ENCODE measurements around the gene MAPK14.
"Not testable (repeated sequence)": the region's sequence is repeated elsewhere in the genome, so short reads cannot be mapped to it uniquely, and the experiment has no call there.

MAPK14 gene

DNA sequence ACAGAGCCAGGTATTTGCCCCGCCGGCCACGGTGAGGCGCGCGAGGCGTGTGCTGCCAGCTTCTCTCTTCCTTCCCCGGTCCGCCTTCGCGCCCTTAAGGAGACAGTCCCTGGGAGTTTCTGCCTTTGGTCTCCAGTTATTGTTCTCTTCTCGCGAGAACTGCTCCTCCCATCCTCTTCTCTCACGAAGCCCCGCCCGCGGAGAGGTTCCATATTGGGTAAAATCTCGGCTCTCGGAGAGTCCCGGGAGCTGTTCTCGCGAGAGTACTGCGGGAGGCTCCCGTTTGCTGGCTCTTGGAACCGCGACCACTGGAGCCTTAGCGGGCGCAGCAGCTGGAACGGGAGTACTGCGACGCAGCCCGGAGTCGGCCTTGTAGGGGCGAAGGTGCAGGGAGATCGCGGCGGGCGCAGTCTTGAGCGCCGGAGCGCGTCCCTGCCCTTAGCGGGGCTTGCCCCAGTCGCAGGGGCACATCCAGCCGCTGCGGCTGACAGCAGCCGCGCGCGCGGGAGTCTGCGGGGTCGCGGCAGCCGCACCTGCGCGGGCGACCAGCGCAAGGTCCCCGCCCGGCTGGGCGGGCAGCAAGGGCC is at the start of gene MAPK14:
TSS of gene MAPK14 (plus strand) at position 308 of the 587 bp plus-strand sequence. CDS start 350 bp downstream, outside the sequence.
- peak; percentile 98 to 99 for DNase-seq

DNA sequence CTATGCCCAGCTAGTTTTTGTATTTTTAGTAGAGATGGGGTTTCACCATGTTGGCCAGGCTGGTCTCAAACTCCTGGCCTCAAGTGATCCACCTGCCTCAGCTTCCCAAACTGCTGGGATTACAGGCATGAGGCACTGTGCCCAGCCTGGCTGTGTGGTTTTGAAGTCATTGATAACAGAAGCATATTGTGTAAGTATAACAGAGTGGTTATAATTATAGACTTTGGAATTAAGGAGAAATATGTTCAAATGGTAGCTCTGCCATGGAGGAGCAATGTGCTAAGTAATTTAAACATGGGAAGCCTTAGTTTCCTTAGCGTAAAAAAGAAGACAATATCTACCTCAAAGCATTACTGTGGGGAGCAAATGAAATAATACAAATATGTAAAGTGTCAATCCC is 47.5 kb upstream of the MAPK14 start:
- DNase-seq, result not testable (repeated sequence)

DNA sequence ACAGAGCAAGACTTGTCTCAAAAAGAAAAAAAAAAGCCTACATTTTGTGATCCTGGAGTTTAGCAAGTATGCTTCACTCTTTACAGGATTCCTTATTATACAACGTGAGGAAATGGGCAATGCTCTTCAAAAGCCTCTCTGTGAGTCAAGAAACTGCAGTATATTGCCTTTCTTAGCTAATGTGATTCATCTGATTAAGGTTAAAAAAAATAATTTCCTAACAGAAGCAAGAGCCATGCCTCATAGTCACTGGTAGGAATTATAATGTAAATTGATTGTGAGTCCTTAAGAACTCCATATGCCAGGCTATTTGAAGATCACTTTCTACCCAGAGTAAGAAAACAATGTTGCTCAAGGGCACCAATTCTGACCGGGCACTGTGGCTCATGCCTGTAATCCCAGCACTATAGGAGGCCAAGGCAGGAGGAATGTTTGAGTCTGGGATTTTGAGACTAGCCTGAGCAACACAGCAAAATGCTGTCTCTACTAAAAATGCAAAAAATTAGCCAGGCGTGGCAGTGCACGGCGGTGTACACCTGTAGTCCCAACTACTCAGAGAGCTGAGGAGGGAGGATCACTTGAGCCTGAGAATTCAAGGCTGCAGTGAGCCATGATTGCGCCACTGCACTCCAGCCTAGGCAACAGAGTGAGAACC is 46.5 kb upstream of the MAPK14 start:
- DNase-seq, result no peak

DNA sequence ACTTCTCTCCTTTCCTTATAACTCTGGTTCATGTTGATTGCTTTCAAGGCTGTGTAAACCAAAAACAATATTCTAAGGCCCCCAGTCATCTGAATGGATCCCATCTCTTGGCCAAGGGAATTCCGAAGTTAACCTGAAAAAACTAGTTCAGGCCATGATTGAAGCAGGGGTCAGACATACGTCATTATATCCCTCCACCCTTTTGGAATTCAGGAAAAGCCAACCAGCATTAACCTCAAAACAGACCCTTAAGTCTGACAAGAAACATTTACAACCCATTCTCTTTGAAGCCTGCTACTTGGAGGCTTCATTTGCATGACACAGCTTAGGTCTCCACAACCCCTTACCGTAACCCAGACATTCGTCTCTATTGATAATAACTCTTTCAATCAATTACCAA is 42.9 kb upstream of the MAPK14 start:
- DNase-seq, result no peak

DNA sequence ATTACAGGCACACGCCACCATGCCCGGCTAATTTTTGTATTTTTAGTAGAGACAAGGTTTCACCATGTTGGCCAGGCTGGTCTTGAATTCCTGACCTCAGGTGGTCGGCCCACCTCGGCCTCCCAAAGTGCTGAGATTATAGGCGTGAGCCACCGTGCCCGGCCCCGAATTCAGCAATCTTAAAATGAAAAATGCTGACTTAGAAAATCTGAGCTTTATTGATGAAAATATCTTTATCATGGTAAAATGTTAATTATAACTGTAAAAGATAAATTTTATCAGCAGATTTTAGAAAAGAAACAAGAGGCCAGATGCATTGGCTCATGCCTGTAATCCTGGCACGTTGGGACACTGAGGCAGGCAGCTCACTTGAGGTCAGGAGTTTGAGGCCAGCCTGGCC is 39.6 kb upstream of the MAPK14 start:
- not testable (repeated sequence) for DNase-seq

DNA sequence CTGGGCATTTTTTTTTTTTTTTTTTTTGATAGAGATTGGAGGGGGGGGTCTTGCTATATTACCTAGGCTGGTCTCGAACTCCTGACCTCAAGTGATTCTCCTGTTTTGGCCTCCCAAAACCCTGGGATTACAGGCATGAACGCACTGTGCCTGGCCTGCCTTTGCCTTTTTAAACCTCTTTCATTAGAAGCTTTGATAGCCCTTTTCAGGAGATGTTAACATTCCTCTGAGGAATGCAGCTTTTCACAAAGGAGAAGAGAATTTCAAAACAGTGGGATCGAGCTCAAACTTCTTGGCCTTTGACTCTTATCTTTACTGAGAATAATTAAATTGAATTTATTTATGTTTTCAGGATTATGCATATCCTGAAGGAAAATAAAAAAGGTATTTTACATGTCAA is 34.5 kb upstream of the MAPK14 start:
- no peak for DNase-seq

DNA sequence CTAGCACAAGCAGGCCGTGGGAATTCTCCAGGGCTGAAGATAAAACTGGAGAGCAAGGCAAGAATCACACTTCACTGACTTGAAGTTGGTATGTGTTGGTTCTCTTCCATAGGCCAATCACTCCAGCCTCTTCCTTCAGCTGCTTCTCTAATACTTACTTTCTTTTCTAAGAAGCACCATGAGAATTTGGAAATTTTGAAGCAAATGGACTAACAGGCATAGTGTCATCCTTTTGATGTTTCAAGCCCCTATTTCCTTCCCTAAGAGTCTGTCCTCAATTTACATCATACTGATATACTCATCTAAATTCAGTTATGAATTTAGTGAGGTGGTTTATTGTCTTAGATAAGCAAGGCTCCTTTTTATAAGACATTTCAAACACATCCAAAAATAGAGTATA is 27.2 kb upstream of the MAPK14 start:
- no peak for DNase-seq

DNA sequence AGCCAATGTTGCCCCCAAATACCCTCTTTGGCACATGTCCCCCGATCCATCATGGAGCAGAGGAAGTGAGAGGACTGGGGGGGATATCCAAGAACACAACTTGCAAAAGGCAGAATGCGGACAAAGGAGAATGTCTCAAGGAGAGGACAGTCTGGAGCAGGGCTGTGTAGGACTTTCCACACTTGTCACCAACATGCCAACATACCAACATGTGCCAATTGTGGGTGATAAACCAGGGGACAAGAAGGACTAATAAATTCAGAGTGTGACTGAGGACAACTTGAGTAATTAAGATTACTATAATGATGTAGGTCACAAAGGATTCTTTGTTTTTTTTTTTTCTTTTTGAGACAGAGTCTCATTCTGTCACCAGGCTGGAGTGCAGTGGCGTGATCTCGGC is 11.9 kb upstream of the MAPK14 start:
- DNase-seq, result no peak

DNA sequence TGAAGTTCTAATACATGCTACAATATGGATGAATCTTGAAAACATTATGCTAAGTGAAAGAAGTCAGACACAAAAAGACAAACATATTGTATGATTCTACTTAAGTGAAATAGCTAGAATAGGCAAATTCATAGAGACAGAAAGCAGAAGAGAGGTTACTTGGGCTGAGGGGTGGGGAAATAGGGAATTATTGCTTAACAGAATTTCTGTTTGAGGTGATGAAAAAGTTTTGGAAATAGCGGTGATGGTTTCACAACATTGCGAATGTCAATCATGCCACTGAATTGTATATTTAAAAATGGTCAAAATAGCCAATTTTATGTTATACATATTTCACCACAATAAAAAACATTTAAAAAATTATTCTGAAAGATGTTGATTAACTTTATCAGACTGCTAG is 9.3 kb upstream of the MAPK14 start:
- no peak for DNase-seq

DNA sequence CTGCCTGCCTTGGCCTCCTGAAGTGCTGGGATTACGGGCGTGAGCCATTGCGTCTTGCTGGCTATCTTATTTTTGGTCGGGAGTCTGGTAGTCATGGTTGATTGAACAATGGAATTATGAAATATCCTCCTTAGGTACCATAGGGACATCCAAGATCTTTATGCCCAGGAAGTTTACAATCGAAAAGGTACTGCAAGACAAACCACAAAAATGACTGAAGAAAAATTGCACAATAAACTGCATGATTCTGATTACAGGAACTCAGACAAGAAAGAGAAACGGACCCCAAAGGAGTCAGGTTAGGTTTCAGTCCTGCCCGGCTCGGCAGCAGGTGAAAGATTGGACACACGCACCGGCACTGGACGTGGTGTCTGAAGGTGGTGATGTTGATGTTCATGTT is 8.4 kb upstream of the MAPK14 start:
- DNase-seq, result no peak

DNA sequence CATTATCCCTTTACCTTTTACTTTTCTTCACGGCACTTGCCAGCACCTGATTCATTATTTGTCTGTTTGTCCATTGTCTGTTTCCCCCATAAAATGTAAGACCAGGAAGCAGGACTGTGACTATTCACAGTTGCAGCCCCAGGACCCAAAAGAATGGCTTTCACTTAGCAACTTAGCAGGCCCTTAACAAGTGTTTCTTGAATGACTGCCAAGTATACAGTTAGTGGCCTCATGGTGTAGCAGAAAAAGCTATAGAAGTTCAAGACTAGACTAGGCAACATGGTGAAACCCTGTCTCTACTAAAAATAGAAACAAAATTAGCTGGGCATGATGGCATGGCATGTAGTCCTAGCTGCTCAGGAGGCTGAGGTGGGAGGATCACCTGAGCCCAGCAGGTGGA is 7.5 kb upstream of the MAPK14 start:
- DNase-seq, result no peak

DNA sequence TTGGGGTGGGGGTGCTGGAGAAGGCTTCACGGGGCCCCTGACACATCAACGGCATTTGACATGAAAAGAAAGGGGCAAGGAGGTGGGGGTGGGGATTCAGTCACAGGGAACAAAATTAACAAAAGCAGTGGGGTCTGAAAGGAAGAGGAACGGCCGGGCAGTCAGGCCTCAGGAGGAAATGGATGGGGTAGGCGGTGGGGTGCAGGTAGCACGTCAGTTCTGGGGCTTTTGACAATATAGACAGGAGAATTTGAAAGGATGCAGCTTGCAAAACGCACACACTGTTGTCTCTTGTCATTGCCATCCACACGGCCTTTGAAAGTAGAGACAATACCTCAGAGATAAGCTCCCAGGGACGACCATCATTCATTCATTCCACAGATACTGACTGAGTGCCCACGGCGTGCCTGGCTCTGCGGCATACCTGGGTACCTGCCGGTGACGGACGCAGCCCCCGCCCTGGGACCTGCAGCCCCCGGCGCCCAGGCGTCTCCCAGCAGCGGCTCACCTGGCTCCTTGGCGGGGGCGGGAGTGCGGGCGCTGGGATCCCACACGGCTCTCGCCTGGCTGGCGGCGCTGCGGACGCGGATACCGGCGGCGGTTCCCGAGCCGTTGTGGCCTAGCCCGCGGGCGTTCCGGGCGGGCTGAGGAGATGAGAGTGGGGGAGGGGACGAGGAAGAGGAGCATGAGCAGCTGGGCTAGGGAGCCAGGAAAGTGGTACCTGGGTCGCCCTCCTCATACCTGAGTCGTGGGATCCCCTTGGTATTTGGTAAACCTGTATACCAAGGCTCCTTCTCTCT is 3.4 kb upstream of the MAPK14 start, which contains the start of gene SLC26A8:
TSS of gene SLC26A8 (minus strand) at position 646 of the 800 bp plus-strand sequence. CDS start 4,934 bp downstream, outside the sequence.
- DNase-seq, result no peak

DNA sequence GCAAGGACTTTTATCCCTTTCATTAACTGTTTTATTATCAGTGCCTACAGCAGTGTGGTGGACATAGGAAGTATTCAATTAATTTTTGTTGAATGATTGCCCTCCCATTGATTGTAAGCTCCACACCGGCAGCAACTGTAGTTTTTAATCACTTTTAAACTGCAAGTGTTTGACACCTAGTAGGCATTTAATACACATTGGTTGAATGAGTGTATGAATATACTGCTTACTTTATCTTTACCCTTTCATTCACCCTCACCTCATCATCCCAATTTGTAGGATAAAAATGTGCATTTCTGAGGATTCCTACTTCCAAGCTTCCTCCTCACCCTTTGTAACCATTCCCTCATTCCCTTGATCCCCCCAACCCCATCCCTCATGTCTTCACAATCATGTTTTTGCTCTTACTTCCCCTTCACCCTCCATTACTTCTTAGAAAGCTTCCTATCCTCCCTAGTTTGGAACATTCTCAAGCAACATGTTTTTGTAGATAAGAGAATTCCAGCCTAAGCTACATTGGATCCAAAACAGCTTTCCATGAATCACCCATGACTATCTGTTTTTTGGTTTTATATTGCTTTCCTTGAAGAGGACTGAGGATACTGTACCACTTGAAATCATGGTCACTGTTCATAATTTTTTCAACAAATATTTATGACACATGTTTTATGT is 2.2 kb upstream of the MAPK14 start:
- DNase-seq, result no peak

DNA sequence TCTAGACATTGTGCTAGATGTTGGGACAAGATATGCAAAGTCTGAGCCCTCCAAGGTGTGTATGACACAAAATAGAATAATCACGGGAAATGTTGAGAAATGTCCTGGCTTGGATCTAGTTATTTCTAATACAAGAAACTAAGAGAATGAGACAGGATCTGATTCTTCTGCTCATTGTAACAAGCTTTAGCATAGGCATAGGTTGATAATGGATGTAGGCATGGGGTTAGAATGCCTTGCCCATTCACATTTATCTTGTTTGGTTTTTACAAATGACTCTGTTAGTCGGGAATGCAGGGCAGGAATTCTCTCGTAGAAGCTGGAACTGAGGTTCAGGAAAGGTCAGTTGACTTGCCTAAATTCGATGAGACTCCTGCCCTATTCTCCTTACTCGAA is 1.7 kb upstream of the MAPK14 start:
- DNase-seq, result no peak

DNA sequence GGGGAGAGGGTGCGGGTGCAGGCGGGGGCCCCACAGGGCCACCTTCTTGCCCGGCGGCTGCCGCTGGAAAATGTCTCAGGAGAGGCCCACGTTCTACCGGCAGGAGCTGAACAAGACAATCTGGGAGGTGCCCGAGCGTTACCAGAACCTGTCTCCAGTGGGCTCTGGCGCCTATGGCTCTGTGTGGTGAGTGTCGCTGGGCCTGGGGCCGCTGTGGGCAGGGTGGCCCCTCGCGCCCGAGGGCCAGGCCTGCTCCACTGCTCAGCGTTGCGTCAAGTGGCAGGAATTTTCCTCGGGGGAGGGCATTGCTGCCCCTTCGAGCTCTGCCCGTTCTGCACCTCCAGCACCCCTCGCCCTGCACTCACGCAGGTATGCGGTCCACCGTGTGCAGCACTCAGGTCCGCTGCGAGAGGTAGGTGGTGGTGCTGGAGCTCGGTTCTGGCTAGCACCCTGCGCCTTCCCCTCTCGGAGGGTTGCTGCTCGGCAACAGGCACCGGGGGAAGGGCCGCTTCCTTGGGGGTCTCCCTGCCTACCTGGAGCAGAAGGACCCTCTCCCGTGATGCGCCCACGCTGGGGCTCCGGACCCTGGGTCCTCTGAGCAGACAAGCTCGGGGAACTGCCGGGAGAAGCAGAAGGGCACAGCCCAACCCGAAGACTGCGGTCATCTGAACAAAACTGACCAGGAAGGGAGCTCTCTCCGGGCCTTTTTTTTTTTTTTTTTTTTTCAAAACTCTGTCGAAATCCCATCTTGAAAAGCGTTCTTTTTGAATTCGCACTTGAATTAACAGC is 674 bp downstream of the MAPK14 start:
- peak; percentile 44 to 49 for DNase-seq

DNA sequence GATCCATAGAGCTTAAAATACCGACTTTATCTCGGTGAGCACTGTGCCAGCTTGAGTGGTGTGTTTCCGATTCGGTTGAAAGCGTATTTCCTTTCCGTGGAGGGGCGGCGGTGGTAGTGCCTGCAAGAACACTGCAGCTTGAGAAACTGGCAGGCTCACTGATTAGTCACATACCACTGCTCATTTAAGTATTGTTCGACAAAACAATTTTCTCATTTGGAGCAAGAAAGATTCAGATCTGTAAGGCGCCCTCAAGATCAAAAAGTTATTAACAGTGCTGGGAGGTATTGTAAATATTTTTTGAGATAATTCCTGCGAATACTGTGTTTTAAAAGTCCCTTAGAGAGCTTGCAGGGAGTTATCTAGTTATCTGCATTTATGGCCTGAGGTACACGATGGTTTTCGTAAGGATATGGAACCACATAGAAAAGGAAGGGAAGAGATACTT is 1.3 kb downstream of the MAPK14 start:
- DNase-seq, result peak; percentile 78 to 79

DNA sequence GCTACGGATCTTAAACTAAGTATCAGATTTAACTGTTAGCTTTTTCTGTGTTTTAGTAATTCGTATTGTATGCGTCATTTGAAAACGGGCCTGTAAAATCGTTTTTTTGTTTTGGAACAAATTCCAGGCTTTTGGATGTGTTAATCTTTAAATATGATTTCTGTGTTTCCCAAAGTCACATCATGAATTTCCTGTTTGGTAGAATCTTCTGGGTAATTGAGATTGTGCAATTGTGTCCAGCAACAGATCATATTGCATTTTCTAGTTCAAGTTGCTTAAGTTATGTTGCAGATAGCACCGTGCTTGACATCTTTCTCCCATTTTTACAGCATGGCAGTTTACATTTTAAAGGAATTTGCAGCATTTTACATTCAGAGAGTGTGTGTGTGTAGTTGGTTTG is 1.9 kb downstream of the MAPK14 start:
- DNase-seq, result no peak

DNA sequence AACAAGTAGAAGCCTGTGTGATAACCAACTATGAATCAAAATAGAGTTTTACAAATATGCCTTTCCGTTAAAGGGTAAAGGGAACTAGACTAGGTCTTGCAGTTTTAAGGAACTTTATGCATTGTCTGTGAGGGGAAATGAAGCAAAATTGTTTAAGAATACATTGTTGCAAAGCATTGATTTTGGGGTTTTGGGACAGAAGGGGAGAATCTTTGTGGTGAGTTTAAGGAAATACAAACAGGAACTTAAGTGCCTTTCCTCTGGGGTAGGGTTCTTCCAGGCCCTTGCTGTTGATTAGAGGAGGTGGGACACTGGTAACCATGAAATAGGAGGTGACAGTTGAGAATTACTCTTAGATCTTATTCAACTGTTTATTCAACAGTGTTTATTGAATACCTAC is 4.7 kb downstream of the MAPK14 start:
- no peak for DNase-seq

DNA sequence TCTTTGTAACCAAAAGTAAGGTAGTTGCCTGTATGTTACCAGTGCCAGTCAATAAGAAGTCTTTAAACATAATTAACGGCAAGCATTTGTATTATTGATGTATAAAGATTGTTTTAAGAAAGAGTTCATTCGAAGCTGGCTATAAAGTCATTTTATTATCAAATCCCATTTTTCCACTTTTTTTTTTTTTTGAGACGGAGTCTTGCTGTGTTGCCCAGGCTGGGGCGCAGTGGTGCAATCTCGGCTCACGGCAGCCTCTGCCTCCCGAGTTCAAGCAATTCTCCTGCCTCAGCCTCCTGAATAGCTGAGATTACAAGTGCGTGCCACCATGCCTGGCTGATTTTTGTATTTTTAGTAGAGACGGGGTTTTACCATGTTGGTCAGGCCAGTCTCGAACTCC is 5.5 kb downstream of the MAPK14 start:
- not testable (repeated sequence) for DNase-seq

DNA sequence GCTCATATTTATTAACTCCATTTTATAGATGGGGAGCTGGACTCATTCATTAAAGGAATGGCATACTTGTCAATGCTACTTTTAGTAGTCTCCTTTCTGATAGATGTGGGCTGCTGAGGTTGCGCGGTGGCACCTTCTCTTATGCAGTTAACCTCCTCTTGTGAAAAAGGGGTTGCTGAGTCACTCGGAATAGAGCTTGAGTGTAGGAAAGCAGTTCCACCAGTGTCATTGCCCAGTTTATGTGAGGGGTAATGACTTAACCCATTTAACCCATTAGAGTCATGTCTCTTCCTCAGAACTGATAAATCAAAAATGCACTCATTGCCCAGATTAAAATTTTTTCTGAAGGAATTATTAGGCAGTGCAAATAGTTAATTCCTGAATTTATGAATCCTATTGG is 6.3 kb downstream of the MAPK14 start:
- DNase-seq, result peak; percentile 35 to 48

DNA sequence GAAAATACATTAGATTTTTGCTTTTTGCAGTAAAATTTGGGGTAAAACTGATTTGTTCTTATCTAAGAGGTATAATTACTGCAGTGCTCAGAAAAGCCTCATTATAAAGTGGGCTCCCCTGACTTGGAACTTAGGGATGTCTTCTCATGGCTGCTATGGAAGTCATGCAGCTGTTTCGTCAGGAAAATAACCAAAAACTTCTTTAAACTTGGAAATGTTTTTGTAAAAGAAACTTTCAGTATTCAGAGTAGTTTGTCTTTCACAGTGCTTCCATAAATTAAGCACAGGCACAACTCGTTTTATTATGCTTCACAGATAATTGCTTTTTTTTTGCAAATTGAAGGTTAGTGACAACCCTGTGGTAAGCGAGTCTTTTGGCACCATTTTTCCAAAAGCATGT is 6.8 kb downstream of the MAPK14 start:
- DNase-seq, result no peak

DNA sequence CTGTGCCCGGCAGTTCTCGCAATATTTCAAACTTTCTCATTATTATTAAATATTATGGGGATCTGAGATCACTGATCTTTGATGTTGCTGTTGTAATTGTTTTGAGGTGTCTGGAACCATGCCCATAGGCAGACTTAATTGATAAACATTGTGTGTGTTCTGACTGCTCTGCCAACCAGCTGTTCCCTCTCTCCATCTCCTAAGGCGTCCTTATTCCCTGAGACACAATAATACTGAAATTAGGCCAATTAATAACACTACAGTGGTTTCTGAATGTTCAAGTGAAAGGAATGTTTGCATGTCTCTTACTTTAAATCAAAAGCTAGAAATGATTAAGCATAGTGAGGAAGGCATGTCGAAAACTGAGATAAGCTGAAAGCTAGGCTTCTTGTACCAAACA is 7.6 kb downstream of the MAPK14 start:
- DNase-seq, result no peak
